Fibroblast of lung (primary cell): Measurements from ENCODE around the gene NHP2. TPM values are rescaled to one million over a fixed set of nuclear protein-coding genes. Genes with fewer than 3 reads are reported as not detected.

Experiments
- DNase-seq, 2 donors: peaks; one replicate each; pipeline versions ENCODE4 v3.0.0 to v3.0.0-alpha.2; 2010; ENCODE audit warnings: low read depth in 2 of 2
- H2AFZ ChIP-seq: 2 replicates; pipeline ENCODE4 v1.5.1; 2012; ENCODE audit warnings: low read length, control low read depth, inconsistent platforms
- H3K27ac ChIP-seq: 2 replicates; pipeline ENCODE4 v1.5.1; 2011; ENCODE audit warnings: low read length, control low read depth; ENCODE audit not compliant: insufficient read depth
- H3K27me3 ChIP-seq: 2 replicates; pipeline ENCODE4 v1.5.1; 2011; ENCODE audit warnings: mild to moderate bottlenecking, low read length; ENCODE audit not compliant: control insufficient read depth, insufficient read depth
- H3K36me3 ChIP-seq: 2 replicates; pipeline ENCODE4 v1.5.1; 2011; ENCODE audit warnings: low read length; ENCODE audit not compliant: control insufficient read depth, insufficient read depth
- H3K4me1 ChIP-seq: 2 replicates; pipeline ENCODE4 v1.5.1; 2011; ENCODE audit warnings: low read length; ENCODE audit not compliant: control insufficient read depth, insufficient read depth; ENCODE audit errors: extremely low read depth
- H3K4me2 ChIP-seq: 2 replicates; pipeline ENCODE4 v1.5.1; 2011; ENCODE audit warnings: low read length, control low read depth; ENCODE audit not compliant: insufficient read depth; ENCODE audit errors: extremely low read depth
- H3K4me3 ChIP-seq, 4 experiments: fragments of 200-600 bp in 1 of 4; sonication (generic) in 1 of 4; replicated peaks in 1 of 4; 2 replicates each; pipeline ENCODE4 v1.5.1; 2011 to 2016; ENCODE audit warnings: low read length in 4 of 4, low read depth in 3 of 4, mild to moderate bottlenecking in 3 of 4, control low read depth in 2 of 4, inconsistent platforms in 1 of 4, mixed read lengths in 1 of 4; ENCODE audit not compliant: insufficient read depth in 1 of 4; ENCODE audit errors: control extremely low read depth in 1 of 4
- H3K79me2 ChIP-seq: 2 replicates; pipeline ENCODE4 v1.5.1; 2012; ENCODE audit warnings: mild to moderate bottlenecking, low read length, inconsistent platforms; ENCODE audit not compliant: control insufficient read depth, insufficient read depth
- H3K9ac ChIP-seq: 2 replicates; pipeline ENCODE4 v1.5.1; 2011; ENCODE audit warnings: mild to moderate bottlenecking, low read length, control low read depth; ENCODE audit not compliant: insufficient read depth
- H3K9me3 ChIP-seq: 2 replicates; pipeline ENCODE4 v1.5.1; 2012; ENCODE audit warnings: low read depth, low read length; ENCODE audit not compliant: control insufficient read depth, insufficient read depth
- H4K20me1 ChIP-seq: 2 replicates; pipeline ENCODE4 v1.5.1; 2011; ENCODE audit warnings: low read length; ENCODE audit not compliant: control insufficient read depth, insufficient read depth; ENCODE audit errors: extremely low read depth
- EZH2 ChIP-seq: IDR thresholded peaks from 2 replicates; pipeline ENCODE4 v1.5.1; 2012; ENCODE audit warnings: low read length, control low read depth, mild to moderate bottlenecking; ENCODE audit errors: missing control alignments
- polyA plus RNA-seq, 2 donors: library from polyadenylated mRNA; depleted of rRNA in 1 of 2; stranded (reverse) in 1 of 2; unstranded in 1 of 2; fragments of >200 nt; gene quantifications; 2 replicates each; pipeline ENCODE4 v1.2.1, GENCODE V29; 2011 to 2012; ENCODE audit warnings: missing spikeins in 1 of 2
- total RNA-seq: library from RNA; depleted of rRNA; stranded (reverse); fragments of >200 nt; gene quantifications from 2 replicates; pipeline ENCODE4 v1.2.1, GENCODE V29; 2014
- TF ChIP-seq, protein P1 (sequence below), 2 donors: IDR thresholded peaks in 1 of 2; conservative IDR thresholded peaks in 1 of 2; 1 replicate in 1 of 2; 2 replicates in 1 of 2; pipeline ENCODE4 v1.5.1; 2011 to 2012; ENCODE audit warnings: low read length in 2 of 2, control low read depth in 1 of 2, inconsistent platforms in 1 of 2, low read depth in 1 of 2, mild to moderate bottlenecking in 1 of 2

NHP2 gene
- total and polyA plus RNA-seq, 2 donors (not counting 1 experiment from before 2014, with no cell fraction given), result 78.3 to 85.7 TPM

DNA sequence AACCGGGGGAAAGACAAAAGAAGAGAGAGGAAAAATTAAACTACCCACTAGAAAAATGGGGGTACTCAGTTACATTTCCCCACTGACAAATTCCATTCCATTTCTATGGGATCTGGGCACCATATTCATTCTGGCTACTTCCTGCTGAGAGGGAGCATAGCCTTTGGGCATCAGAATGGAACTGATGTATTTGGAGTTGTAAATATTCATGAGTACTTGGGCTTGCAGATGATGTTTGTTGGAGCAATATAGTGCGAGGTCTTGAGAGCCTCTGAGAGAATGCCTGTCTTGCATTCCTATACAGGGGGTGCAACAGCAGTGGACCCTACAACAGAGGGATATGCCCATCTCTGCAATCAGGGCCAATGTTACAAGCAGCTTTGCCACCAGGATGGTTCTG, 16.8 kb upstream of the NHP2 start:
- Histone ChIP-seq H3K27me3 (peaks cover 4% of the 10 kb centered on the region), H2AFZ (no peak overlapping the region), H3K9ac (no peak overlapping the region), H3K4me2 (no peak overlapping the region), H4K20me1 (no peaks in the 10 kb centered on the region), H3K4me3 (no peak overlapping the region), H3K36me3 (no peaks in the 10 kb centered on the region), H3K4me1 (no peaks in the 10 kb centered on the region), H3K9me3 (no peaks in the 10 kb centered on the region), H3K79me2 (no peaks in the 10 kb centered on the region), H3K27ac (no peak overlapping the region)
- no peak for DNase-seq
- TF ChIP-seq EZH2, result no peak
- TF ChIP-seq, protein P1, sequence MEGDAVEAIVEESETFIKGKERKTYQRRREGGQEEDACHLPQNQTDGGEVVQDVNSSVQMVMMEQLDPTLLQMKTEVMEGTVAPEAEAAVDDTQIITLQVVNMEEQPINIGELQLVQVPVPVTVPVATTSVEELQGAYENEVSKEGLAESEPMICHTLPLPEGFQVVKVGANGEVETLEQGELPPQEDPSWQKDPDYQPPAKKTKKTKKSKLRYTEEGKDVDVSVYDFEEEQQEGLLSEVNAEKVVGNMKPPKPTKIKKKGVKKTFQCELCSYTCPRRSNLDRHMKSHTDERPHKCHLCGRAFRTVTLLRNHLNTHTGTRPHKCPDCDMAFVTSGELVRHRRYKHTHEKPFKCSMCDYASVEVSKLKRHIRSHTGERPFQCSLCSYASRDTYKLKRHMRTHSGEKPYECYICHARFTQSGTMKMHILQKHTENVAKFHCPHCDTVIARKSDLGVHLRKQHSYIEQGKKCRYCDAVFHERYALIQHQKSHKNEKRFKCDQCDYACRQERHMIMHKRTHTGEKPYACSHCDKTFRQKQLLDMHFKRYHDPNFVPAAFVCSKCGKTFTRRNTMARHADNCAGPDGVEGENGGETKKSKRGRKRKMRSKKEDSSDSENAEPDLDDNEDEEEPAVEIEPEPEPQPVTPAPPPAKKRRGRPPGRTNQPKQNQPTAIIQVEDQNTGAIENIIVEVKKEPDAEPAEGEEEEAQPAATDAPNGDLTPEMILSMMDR (conservative IDR thresholded peaks at IDR 0.05 in 1 of 2, IDR thresholded peaks at IDR 0.05 in 1 of 2; ENCODE audit: low read depth in 1 of 2, low read length in 2 of 2), result no peak

DNA sequence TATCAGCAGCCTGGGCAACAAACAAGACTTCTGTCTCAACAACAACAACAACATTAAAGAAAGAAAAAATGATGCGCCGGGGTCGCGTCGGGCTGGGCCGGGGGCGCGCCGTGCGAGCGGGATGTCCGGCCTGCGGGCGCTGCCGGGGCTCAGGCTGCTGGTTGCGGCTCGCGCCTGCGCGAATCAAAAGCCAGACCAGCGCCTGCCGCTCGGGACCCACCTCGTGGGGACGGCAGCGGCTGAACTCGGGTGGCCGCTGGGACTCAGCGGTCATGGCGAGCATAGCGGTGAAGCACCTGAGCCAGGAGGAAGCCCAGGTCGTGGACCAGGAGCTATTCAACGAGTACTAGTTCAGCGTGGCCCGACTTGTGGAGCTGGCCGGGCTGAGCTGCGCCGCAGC, 11.9 kb upstream of the NHP2 start:
- TF ChIP-seq EZH2, result no peak
- TF ChIP-seq, protein P1 (conservative IDR thresholded peaks at IDR 0.05 in 1 of 2, IDR thresholded peaks at IDR 0.05 in 1 of 2; ENCODE audit: low read depth in 1 of 2, low read length in 2 of 2), result no peak
- Histone ChIP-seq H2AFZ (no peak overlapping the region), H3K9ac (no peak overlapping the region), H3K27me3 (peaks cover 5% of the 10 kb centered on the region), H3K9me3 (no peaks in the 10 kb centered on the region), H4K20me1 (no peaks in the 10 kb centered on the region), H3K36me3 (no peaks in the 10 kb centered on the region), H3K4me1 (no peaks in the 10 kb centered on the region), H3K27ac (no peak overlapping the region), H3K4me2 (peak overlapping the region; percentile 25), H3K4me3 (no peak overlapping the region), H3K79me2 (no peaks in the 10 kb centered on the region)
- DNase-seq, result no peak

DNA sequence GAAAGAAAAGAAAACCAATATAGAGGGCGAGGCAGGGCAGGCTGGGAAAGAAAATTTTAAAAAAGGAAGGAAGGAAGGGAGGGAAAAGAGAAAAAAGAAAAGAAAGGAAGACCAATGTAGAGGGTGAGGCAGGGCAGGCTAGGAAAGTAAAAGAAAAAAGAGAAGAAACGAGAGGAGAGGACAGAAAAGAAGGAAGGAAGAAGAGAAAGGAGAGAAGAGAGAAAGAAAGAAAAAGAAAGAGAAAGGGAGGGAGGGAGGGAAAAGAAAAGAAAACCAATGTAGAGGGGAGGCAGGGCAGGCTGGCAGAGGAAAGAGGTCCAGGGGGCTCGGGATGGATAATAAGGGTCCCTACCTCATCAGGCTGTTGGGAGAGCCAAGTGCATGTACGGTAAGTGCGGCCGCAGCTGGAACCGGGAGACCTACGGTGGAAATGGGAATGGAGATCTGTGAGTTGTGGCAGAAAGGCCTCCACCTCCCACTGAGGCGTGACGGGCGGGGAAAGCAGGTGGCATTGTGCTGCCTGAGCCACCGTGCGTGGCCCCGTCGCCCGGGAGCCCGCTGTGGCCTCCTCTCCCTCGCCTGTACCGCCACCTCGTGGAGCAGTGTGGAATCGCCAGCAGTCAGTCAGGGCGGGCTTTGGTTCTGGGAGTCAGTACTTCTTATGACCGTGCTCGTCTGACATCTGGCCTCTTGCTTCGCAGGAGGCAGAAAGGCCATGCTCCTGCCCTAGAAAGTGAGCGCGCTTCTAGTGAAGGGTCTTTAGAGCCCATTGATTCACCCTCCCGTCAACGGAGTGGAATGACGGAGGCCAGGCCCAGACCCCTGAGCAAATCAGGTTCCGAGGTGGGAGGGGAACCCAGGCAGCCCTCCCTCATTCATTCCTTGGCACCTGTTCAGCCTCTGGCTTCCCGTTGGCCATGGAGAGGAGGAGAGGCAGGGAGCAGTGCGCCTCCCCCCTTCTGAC, 10.4 kb upstream of the NHP2 start:
- no peaks in the 10 kb centered on the region for H3K9me3 ChIP-seq
- peaks cover 5% of the 10 kb centered on the region for H3K27me3 ChIP-seq
- H3K27ac ChIP-seq, result no peak overlapping the region
- peak overlapping the region in 1 of 4 experiments; percentile 27 for H3K4me3 ChIP-seq
- peak overlapping the region; percentile 26 for H3K4me2 ChIP-seq
- H2AFZ ChIP-seq, result peak overlapping the region; percentile 47
- H3K4me1 ChIP-seq, result no peaks in the 10 kb centered on the region
- peak; percentile 43 to 61 for DNase-seq
- H4K20me1 ChIP-seq, result no peaks in the 10 kb centered on the region
- no peaks in the 10 kb centered on the region for H3K79me2 ChIP-seq
- H3K36me3 ChIP-seq, result no peaks in the 10 kb centered on the region
- no peak for TF ChIP-seq EZH2
- TF ChIP-seq, protein P1 (conservative IDR thresholded peaks at IDR 0.05 in 1 of 2, IDR thresholded peaks at IDR 0.05 in 1 of 2; ENCODE audit: low read depth in 1 of 2, low read length in 2 of 2), result peak; percentile 99
- no peak overlapping the region for H3K9ac ChIP-seq
